SK-N-SH treated with all-trans-retinoic acid at 6 μM for 48 hours (cell line): ENCODE results near the gene CDA.

Source experiments
- ATAC-seq: fragments of 200-7000 bp; cut with Tn5 transposase; 3 replicates; pipeline ENCODE4 v1.9.1; 2020; ENCODE audit warnings: mild to moderate bottlenecking, moderate library complexity
- ARNTL ChIP-seq: fragments of 450-650 bp; formaldehyde crosslinking; IDR thresholded peaks from 2 replicates; pipeline ENCODE4 v1.5.0; 2020; ENCODE audit warnings: low read depth, mild to moderate bottlenecking, moderate library complexity, borderline replicate concordance
- BACH2 ChIP-seq: fragments of 250-450 bp; sonication (Bioruptor Pico); IDR thresholded peaks from 2 replicates; pipeline ENCODE4 v1.9.0; 2021; ENCODE audit warnings: mild to moderate bottlenecking, borderline replicate concordance
- CSDC2 ChIP-seq: fragments of 250-450 bp; sonication (Bioruptor Pico); IDR thresholded peaks from 2 replicates; pipeline ENCODE4 v1.5.0; 2020; ENCODE audit warnings: mild to moderate bottlenecking, moderate library complexity
- ESRRG ChIP-seq: fragments of 250-450 bp; sonication (Bioruptor Pico); IDR thresholded peaks from 2 replicates; pipeline ENCODE4 v1.6.1; 2021; ENCODE audit warnings: mild to moderate bottlenecking
- GLIS3 ChIP-seq: fragments of 250-450 bp; sonication (Bioruptor Pico); IDR thresholded peaks from 2 replicates; pipeline ENCODE4 v1.5.0; 2020; ENCODE audit warnings: mild to moderate bottlenecking, moderate library complexity
- ISL1 ChIP-seq: fragments of 250-450 bp; sonication (Bioruptor Pico); IDR thresholded peaks from 2 replicates; pipeline ENCODE4 v2.1.2; 2022; ENCODE audit warnings: mild to moderate bottlenecking, moderate library complexity
- OSR1 ChIP-seq: fragments of 250-450 bp; sonication (Bioruptor Pico); IDR thresholded peaks from 2 replicates; pipeline ENCODE4 v1.8.0; 2022; ENCODE audit warnings: moderate library complexity, mild to moderate bottlenecking, inconsistent platforms
- POU6F1 ChIP-seq: fragments of 250-450 bp; sonication (Bioruptor Pico); IDR thresholded peaks from 2 replicates; pipeline ENCODE4 v1.8.0; 2021; ENCODE audit warnings: low read depth, mild to moderate bottlenecking, moderate library complexity, borderline replicate concordance
- PPARA ChIP-seq: fragments of 250-450 bp; sonication (Bioruptor Pico); IDR thresholded peaks from 2 replicates; pipeline ENCODE4 v1.5.0; 2020; ENCODE audit warnings: mild to moderate bottlenecking, borderline replicate concordance
- RARB ChIP-seq: fragments of 250-450 bp; sonication (Bioruptor Pico); IDR thresholded peaks from 2 replicates; pipeline ENCODE4 v1.8.0; 2021; ENCODE audit warnings: mild to moderate bottlenecking, moderate library complexity
- SNAI2 ChIP-seq: fragments of 250-450 bp; sonication (Bioruptor Pico); IDR thresholded peaks from 2 replicates; pipeline ENCODE4 v1.5.0; 2020; ENCODE audit warnings: mild to moderate bottlenecking, moderate library complexity
- TCF4 ChIP-seq: fragments of 250-450 bp; sonication (Bioruptor Pico); IDR thresholded peaks from 2 replicates; pipeline ENCODE4 v1.8.0; 2021; ENCODE audit warnings: mild to moderate bottlenecking, moderate library complexity, borderline replicate concordance
- TOX ChIP-seq: fragments of 250-450 bp; sonication (Bioruptor Pico); IDR thresholded peaks from 2 replicates; pipeline ENCODE4 v1.8.0; 2021; ENCODE audit warnings: mild to moderate bottlenecking, moderate library complexity, borderline replicate concordance
- TSHZ2 ChIP-seq: fragments of 250-450 bp; sonication (Bioruptor Pico); IDR thresholded peaks from 2 replicates; pipeline ENCODE4 v1.5.0; 2020; ENCODE audit warnings: mild to moderate bottlenecking, moderate library complexity
- ZC3H10 ChIP-seq: fragments of 250-450 bp; sonication (Bioruptor Pico); IDR thresholded peaks from 2 replicates; pipeline ENCODE4 v1.5.1; 2021; ENCODE audit warnings: mild to moderate bottlenecking, moderate library complexity
- ZFP30 ChIP-seq: fragments of 450-650 bp; formaldehyde crosslinking; IDR thresholded peaks from 2 replicates; pipeline ENCODE4 v1.5.0; 2022; ENCODE audit warnings: mild to moderate bottlenecking, moderate library complexity
- ZNF565 ChIP-seq: fragments of 450-650 bp; formaldehyde crosslinking; conservative IDR thresholded peaks from 2 replicates; pipeline ENCODE4 v1.5.0; 2020; ENCODE audit warnings: low read depth, mild to moderate bottlenecking, moderate library complexity
- ZNF70 ChIP-seq: fragments of 450-650 bp; formaldehyde crosslinking; IDR thresholded peaks from 2 replicates; pipeline ENCODE4 v1.5.0; 2020; ENCODE audit warnings: mild to moderate bottlenecking, moderate library complexity
- ZNF8 ChIP-seq: fragments of 450-650 bp; formaldehyde crosslinking; IDR thresholded peaks from 2 replicates; pipeline ENCODE4 v1.5.0; 2020; ENCODE audit warnings: mild to moderate bottlenecking, moderate library complexity
- TF ChIP-seq, protein P1 (sequence below): fragments of 250-450 bp; sonication (Bioruptor Pico); IDR thresholded peaks from 2 replicates; pipeline ENCODE4 v1.5.1; 2021; ENCODE audit warnings: mild to moderate bottlenecking, moderate library complexity
- TF ChIP-seq, protein P2 (sequence below): fragments of 250-450 bp; sonication (Bioruptor Pico); IDR thresholded peaks from 2 replicates; pipeline ENCODE4 v1.8.0; 2020; ENCODE audit warnings: mild to moderate bottlenecking, moderate library complexity, borderline replicate concordance
- TF ChIP-seq, protein P3 (sequence below): fragments of 250-450 bp; sonication (Bioruptor Pico); IDR thresholded peaks from 2 replicates; pipeline ENCODE4 v1.5.1; 2020; ENCODE audit warnings: low read depth, mild to moderate bottlenecking, moderate library complexity

CDA gene

DNA sequence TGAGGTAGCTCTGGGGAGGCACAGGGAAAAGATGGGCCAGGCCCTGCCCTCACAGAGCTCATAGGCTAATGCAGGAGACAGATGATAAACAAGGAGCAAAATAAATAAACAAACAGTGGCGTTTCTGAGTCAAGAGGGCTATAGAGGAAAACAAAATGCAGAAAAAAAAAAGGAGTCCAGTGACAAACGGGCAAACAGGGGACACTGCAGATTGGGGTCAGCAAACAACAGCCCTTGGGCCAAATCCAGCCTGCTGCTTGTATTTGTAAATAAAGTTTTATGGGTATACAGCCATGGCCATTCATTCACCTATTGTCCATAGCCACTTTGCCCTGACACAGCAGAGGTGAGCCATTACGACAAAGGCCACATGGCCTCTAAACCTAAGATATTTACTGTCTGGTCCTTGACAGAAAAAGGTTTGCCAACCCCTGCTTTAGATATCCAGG is 25.3 kb downstream of the CDA start:
- ATAC-seq, result no peak
- no peak for TF ChIP-seq ZC3H10 (CRISPR knock-in tag)
- TF ChIP-seq ISL1 (CRISPR knock-in tag), result 0 out of 2 replicates have a peak, but pooled peaks have one; percentile 16

DNA sequence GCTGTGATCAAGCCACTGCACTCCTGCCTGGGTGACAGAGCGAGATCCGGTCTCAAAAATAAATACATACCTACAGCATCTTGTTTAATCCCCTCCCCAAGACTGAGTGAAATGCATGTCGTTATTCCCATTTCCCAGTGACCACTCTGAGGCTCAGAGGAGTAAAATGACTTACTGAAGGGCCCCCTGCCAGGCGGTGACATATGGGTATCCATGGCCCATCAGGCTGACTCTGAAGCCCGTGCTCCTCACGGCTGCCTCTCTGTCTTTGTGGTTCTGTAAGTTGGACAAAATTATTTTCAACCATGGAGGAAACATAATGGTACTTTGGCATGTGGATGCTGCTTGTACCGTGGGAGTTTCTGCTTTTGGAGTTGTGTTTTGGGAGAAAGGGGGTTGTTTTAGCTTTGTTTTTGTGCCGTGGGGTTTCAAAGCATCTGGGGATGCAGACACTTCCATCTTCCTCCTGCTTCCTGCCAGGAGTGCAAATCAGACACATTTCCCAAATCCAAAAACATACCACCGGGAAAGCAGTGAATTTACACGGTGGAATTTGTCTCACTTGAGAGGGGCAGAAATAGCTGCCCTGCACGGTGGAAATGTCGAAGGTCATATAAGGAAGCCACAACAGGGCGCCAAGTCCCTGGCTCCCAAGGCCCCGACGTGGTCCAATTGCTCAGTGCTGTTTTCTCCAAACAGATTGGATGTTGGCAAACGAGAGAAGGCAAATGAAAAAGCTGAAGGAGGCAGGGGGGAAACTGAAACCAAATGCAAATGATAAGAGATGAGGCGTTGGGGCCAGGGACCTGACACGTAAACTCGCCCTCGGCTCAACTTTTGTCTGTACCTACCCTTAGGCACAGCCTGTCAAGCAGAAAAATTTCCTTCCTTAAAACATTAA is 27.3 kb downstream of the CDA start:
- ATAC-seq, result no peak
- TF ChIP-seq TSHZ2 (CRISPR knock-in tag), result no peak
- no peak for TF ChIP-seq ZFP30
- TF ChIP-seq PPARA, result no peak
- TF ChIP-seq, protein P1, sequence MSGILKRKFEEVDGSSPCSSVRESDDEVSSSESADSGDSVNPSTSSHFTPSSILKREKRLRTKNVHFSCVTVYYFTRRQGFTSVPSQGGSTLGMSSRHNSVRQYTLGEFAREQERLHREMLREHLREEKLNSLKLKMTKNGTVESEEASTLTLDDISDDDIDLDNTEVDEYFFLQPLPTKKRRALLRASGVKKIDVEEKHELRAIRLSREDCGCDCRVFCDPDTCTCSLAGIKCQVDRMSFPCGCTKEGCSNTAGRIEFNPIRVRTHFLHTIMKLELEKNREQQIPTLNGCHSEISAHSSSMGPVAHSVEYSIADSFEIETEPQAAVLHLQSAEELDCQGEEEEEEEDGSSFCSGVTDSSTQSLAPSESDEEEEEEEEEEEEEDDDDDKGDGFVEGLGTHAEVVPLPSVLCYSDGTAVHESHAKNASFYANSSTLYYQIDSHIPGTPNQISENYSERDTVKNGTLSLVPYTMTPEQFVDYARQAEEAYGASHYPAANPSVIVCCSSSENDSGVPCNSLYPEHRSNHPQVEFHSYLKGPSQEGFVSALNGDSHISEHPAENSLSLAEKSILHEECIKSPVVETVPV (CRISPR knock-in tag), result no peak
- TF ChIP-seq BACH2 (CRISPR knock-in tag), result no peak
- TF ChIP-seq RARB (CRISPR knock-in tag), result no peak
- no peak for TF ChIP-seq GLIS3 (CRISPR knock-in tag)
- TF ChIP-seq, protein P2, sequence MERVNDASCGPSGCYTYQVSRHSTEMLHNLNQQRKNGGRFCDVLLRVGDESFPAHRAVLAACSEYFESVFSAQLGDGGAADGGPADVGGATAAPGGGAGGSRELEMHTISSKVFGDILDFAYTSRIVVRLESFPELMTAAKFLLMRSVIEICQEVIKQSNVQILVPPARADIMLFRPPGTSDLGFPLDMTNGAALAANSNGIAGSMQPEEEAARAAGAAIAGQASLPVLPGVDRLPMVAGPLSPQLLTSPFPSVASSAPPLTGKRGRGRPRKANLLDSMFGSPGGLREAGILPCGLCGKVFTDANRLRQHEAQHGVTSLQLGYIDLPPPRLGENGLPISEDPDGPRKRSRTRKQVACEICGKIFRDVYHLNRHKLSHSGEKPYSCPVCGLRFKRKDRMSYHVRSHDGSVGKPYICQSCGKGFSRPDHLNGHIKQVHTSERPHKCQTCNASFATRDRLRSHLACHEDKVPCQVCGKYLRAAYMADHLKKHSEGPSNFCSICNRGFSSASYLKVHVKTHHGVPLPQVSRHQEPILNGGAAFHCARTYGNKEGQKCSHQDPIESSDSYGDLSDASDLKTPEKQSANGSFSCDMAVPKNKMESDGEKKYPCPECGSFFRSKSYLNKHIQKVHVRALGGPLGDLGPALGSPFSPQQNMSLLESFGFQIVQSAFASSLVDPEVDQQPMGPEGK, result no peak
- no peak for TF ChIP-seq TCF4
- TF ChIP-seq, protein P3, sequence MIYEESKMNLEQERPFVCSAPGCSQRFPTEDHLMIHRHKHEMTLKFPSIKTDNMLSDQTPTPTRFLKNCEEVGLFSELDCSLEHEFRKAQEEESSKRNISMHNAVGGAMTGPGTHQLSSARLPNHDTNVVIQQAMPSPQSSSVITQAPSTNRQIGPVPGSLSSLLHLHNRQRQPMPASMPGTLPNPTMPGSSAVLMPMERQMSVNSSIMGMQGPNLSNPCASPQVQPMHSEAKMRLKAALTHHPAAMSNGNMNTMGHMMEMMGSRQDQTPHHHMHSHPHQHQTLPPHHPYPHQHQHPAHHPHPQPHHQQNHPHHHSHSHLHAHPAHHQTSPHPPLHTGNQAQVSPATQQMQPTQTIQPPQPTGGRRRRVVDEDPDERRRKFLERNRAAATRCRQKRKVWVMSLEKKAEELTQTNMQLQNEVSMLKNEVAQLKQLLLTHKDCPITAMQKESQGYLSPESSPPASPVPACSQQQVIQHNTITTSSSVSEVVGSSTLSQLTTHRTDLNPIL (CRISPR knock-in tag), result no peak
- TF ChIP-seq TOX (CRISPR knock-in tag), result no peak
- no peak for TF ChIP-seq ARNTL (CRISPR knock-in tag)
- no peak for TF ChIP-seq ESRRG
- TF ChIP-seq POU6F1, result no peak
- TF ChIP-seq SNAI2, result no peak
- no peak for TF ChIP-seq ISL1 (CRISPR knock-in tag)
- TF ChIP-seq OSR1 (CRISPR knock-in tag), result no peak
- TF ChIP-seq CSDC2 (CRISPR knock-in tag), result no peak

GRCh38 chr1:20616847-20617487 is 28.1 kb downstream of the CDA start:
- no peak for TF ChIP-seq ZNF70 (CRISPR knock-in tag)
- no peak for TF ChIP-seq POU6F1
- TF ChIP-seq, protein P2, result no peak
- no peak for TF ChIP-seq SNAI2
- TF ChIP-seq TCF4, result no peak
- no peak for TF ChIP-seq ZC3H10 (CRISPR knock-in tag)
- TF ChIP-seq ZNF8 (CRISPR knock-in tag), result no peak
- TF ChIP-seq ARNTL (CRISPR knock-in tag), result no peak
- no peak for TF ChIP-seq ISL1 (CRISPR knock-in tag)
- TF ChIP-seq ZNF565 (CRISPR knock-in tag), result no peak
- no peak for TF ChIP-seq TOX (CRISPR knock-in tag)
- no peak for TF ChIP-seq ESRRG
- TF ChIP-seq, protein P3 (CRISPR knock-in tag), result no peak
- ATAC-seq, result no peak
